Measurements from ENCODE around the gene ZNF594.
"Not testable (repeated sequence)": the region's sequence is repeated elsewhere in the genome, so short reads cannot be mapped to it uniquely, and the experiment has no call there.

ZNF594 gene

GRCh38 chr17:5135726-5136579 lies 55.7 kb downstream of the ZNF594 start:
- no peak for DNase-seq

GRCh38 chr17:5135131-5135712 lies 56.4 kb downstream of the ZNF594 start:
- DNase-seq: not testable (repeated sequence)

- DNase-seq: not testable (repeated sequence)
These were observed 57.1 kb downstream of the ZNF594 start for GRCh38 chr17:5134571-5134970.

- not testable (repeated sequence) for DNase-seq
These were observed 57.7 kb downstream of the ZNF594 start for GRCh38 chr17:5133961-5134360.

GRCh38 chr17:5133311-5133710 lies 58.4 kb downstream of the ZNF594 start:
- no peak for DNase-seq

- DNase-seq: not testable (repeated sequence)
These were observed 59.0 kb downstream of the ZNF594 start for GRCh38 chr17:5132503-5133225.

GRCh38 chr17:5131799-5132502 lies 59.7 kb downstream of the ZNF594 start:
- not testable (repeated sequence) for DNase-seq

- no peak for DNase-seq
These were observed 60.4 kb downstream of the ZNF594 start for GRCh38 chr17:5131146-5131715.

- not testable (repeated sequence) for DNase-seq
These were observed 61.0 kb downstream of the ZNF594 start for GRCh38 chr17:5130687-5131086.

- DNase-seq: not testable (repeated sequence)
These were observed 61.4 kb downstream of the ZNF594 start for GRCh38 chr17:5130261-5130660.

GRCh38 chr17:5129770-5130169 lies 61.9 kb downstream of the ZNF594 start:
- DNase-seq: not testable (repeated sequence)
